HEK293T (cell line): ENCODE data around the gene EXOSC7.

Experiments
- CTCF ChIA-PET: fragments of 350-600 bp; formaldehyde crosslinking; extraction: SDS; loops from one replicate; lab custom pipeline; 2021; ENCODE audit warnings: antibody characterized with exemption, inconsistent platforms; lab: Yijun Ruan, JAX
- POLR2A ChIA-PET: fragments of 350-600 bp; formaldehyde crosslinking; extraction: SDS; loops from one replicate; lab custom pipeline; 2020; ENCODE audit warnings: antibody characterized with exemption, inconsistent platforms; lab: Yijun Ruan, JAX
- DNase-seq: peaks from one replicate; pipeline ENCODE4 v3.0.0; 2012; ENCODE audit warnings: mixed read lengths; ENCODE audit errors: extremely low spot score
- ARNT ChIP-seq: fragments of 450-650 bp; IDR thresholded peaks from 2 replicates; pipeline ENCODE4 v1.6.1; 2017; ENCODE audit warnings: mild to moderate bottlenecking
- BHLHE40 ChIP-seq: fragments of 450-650 bp; IDR thresholded peaks from 2 replicates; pipeline ENCODE4 v1.6.1; 2016; ENCODE audit warnings: mild to moderate bottlenecking, moderate library complexity, borderline replicate concordance
- CTBP1 ChIP-seq: fragments of 450-650 bp; IDR thresholded peaks from 2 replicates; pipeline ENCODE4 v1.6.1; 2016; ENCODE audit warnings: borderline replicate concordance
- ELF4 ChIP-seq: fragments of 450-650 bp; IDR thresholded peaks from 2 replicates; pipeline ENCODE4 v1.6.1; 2017; ENCODE audit warnings: antibody characterized with exemption
- FOXA1 ChIP-seq: fragments of 450-650 bp; IDR thresholded peaks from 2 replicates; pipeline ENCODE4 v1.6.1; 2016; ENCODE audit warnings: mild to moderate bottlenecking
- FOXK2 ChIP-seq: fragments of 450-650 bp; IDR thresholded peaks from 2 replicates; pipeline ENCODE4 v1.6.1; 2016; ENCODE audit warnings: mild to moderate bottlenecking
- FOXM1 ChIP-seq: fragments of 450-650 bp; IDR thresholded peaks from 2 replicates; pipeline ENCODE4 v1.6.1; 2017; ENCODE audit warnings: mild to moderate bottlenecking, borderline replicate concordance
- HDGF ChIP-seq: fragments of 450-650 bp; IDR thresholded peaks from 2 replicates; pipeline ENCODE4 v1.6.1; 2017; ENCODE audit warnings: antibody characterized with exemption, borderline replicate concordance
- L3MBTL2 ChIP-seq: fragments of 450-650 bp; conservative IDR thresholded peaks from 2 replicates; pipeline ENCODE4 v1.6.1; 2016; ENCODE audit warnings: mild to moderate bottlenecking
- LEF1 ChIP-seq: fragments of 450-650 bp; IDR thresholded peaks from 2 replicates; pipeline ENCODE4 v1.6.1; 2017; ENCODE audit warnings: mild to moderate bottlenecking, borderline replicate concordance
- NFRKB ChIP-seq: fragments of 450-650 bp; IDR thresholded peaks from 2 replicates; pipeline ENCODE4 v1.6.1; 2016; ENCODE audit warnings: mild to moderate bottlenecking, moderate library complexity
- SP1 ChIP-seq: fragments of 450-650 bp; IDR thresholded peaks from 2 replicates; pipeline ENCODE4 v1.6.1; 2017
- SUZ12 ChIP-seq: fragments of 450-650 bp; IDR thresholded peaks from 2 replicates; pipeline ENCODE4 v1.6.1; 2016; ENCODE audit warnings: mild to moderate bottlenecking
- TARDBP ChIP-seq: fragments of 450-650 bp; IDR thresholded peaks from 2 replicates; pipeline ENCODE4 v1.6.1; 2016
- ZNF384 ChIP-seq: fragments of 450-650 bp; IDR thresholded peaks from 2 replicates; pipeline ENCODE4 v1.6.1; 2016
- TF ChIP-seq, protein P1 (sequence below): fragments of 450-650 bp; IDR thresholded peaks from 2 replicates; pipeline ENCODE4 v1.6.1; 2016

EXOSC7 gene

DNA sequence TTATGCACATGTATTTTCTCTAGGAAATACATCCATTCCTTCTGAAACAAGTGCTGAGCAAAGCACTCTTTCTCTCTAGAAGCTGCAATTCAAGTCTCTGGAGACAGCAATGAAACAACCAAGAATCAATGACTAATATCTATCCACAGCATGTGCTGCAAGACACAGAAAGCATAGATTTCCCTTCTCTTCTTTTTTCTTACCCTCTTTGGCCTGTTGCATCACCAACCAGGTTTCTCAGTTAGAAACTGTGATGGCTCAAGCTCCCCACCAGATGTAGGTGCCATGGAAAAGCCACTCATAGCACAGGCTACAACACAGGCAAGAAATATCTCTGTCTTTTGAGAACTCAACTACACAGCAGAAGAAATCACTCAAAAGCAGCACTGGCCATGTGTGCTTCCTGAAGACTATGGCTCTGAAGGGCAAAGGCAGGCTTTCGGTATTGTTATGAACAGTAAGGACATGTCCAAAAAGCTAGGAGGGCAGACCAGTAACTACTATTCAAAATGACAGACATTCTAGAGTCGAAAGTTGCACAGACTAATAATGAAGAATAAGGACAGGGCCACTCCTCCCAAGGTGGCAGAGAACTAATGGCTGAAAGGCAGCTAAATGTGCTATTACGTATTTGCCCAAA is 15.5 kb upstream of the EXOSC7 start:
- no peak for TF ChIP-seq L3MBTL2
- no peak for TF ChIP-seq ZNF384
- TF ChIP-seq FOXK2: no peak
- TF ChIP-seq LEF1: no peak
- TF ChIP-seq ELF4: no peak
- TF ChIP-seq, protein P1, sequence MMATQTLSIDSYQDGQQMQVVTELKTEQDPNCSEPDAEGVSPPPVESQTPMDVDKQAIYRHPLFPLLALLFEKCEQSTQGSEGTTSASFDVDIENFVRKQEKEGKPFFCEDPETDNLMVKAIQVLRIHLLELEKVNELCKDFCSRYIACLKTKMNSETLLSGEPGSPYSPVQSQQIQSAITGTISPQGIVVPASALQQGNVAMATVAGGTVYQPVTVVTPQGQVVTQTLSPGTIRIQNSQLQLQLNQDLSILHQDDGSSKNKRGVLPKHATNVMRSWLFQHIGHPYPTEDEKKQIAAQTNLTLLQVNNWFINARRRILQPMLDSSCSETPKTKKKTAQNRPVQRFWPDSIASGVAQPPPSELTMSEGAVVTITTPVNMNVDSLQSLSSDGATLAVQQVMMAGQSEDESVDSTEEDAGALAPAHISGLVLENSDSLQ: no peak
- TF ChIP-seq SP1: no peak
- TF ChIP-seq FOXM1: no peak
- no peak for TF ChIP-seq NFRKB
- no peak for TF ChIP-seq ARNT
- TF ChIP-seq BHLHE40: no peak
- TF ChIP-seq FOXA1: no peak
- no peak for TF ChIP-seq TARDBP
- TF ChIP-seq CTBP1: no peak
- TF ChIP-seq HDGF: no peak
- no peak for TF ChIP-seq SUZ12
- DNase-seq: no peak
- ChIA-PET CTCF (no interaction called here), POLR2A (no interaction called here)

DNA sequence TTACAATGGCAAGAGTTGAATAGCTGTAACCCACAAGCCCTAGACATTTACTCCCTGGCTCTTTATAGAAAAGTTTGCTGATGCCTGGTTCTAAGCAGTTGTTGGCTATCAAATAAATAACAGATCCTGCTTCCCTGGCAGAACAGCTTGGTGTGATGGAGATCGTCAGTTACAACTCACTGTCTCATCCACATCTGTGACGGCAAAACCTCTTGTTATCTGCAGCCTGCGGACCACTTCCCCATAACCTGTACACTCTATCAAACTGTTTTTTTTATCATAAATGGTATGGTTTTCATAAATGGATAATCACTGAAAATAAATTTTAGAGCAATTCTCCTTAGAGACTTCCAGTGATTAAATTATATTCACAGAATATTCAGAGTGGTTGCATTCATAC is 14.2 kb upstream of the EXOSC7 start:
- TF ChIP-seq NFRKB (no peak), LEF1 (no peak), ZNF384 (no peak), L3MBTL2 (no peak), FOXK2 (no peak), FOXM1 (no peak), FOXA1 (no peak), HDGF (no peak), ARNT (no peak), BHLHE40 (no peak), TARDBP (no peak), CTBP1 (no peak), ELF4 (no peak), SP1 (no peak)
- TF ChIP-seq, protein P1: no peak
- ChIA-PET POLR2A (no interaction called here), CTCF (no interaction called here)
- no peak for DNase-seq

DNA sequence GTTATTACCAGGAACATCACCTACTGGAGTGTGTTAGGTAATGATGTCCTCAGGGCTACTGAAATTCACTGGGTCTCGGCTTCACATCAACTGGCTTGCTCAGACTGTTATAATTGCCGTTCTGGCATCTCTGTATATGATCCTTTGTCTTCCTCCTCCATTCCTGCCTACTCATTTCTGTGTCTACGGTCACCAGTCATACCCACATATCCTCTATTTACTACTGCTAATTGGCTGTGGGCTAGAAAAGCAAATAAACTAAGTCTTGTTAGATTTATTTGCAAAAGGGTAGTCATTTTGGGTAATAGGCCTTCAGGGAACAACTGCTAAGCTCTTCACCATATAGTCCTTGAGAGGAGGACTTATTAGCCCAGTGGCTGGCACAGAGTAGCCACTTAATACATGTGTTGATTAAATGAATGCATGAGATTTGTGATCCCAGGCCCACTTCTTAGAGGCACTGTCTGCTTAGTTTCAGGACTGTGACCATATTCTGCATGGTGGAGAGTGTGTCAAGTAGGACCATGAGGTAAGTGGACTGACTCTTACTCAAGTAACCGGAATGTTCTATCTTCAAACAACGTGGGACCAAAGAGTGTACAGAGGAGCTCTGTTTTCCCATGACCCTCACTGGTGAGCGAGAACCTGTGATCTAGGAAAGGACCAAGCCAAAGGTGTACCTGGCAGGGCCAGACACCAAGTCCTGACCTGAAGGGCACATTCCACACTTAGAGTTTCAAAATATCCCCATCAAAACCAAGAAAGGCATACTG is 13.2 kb upstream of the EXOSC7 start:
- ChIA-PET CTCF (no interaction called here), POLR2A (no interaction called here)
- TF ChIP-seq FOXK2 (no peak), TARDBP (no peak), ELF4 (no peak), SUZ12 (no peak), SP1 (no peak), BHLHE40 (no peak), FOXM1 (no peak), ZNF384 (no peak), LEF1 (no peak), FOXA1 (no peak), CTBP1 (no peak)
- TF ChIP-seq, protein P1: no peak
- no peak for DNase-seq

DNA sequence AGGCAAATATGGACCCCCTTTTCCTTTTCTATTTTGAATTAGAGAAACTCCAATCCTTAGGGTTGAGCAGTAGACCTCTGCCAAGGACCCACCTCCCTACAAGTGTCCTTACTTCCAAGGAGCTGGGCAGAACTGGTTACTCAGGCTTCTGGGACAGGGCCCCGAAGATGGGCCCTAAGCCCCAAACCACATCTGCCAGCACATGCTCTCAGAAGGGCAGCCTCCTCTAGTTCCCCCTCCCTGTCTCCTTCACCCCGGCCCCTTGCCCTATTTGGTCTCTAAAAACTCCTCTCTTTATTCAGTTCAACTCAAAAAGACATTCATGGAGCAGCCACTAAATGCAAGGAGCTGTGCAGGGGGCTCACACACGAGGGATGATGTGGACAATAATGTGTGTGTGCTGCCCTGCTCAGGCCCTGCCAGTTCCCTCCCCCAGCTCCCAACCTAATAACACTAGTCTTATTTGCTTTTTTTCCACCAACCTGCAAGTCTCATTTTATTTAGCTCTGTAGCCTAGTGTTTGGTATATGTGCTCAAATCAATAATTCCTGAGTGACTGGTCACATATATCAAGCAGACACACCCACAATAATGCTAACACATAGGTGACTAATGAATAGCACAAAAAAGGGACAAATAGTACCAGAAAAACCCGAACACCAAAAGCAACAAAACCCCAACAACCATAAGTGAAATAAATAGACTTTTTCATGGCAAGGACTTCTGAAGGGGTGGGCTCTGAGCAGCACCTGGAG is 12.3 kb upstream of the EXOSC7 start:
- no peak for TF ChIP-seq SUZ12
- no peak for TF ChIP-seq ZNF384
- no peak for TF ChIP-seq FOXM1
- TF ChIP-seq ARNT: no peak
- TF ChIP-seq HDGF: no peak
- TF ChIP-seq TARDBP: no peak
- TF ChIP-seq FOXK2: no peak
- TF ChIP-seq CTBP1: no peak
- TF ChIP-seq L3MBTL2: no peak
- no peak for TF ChIP-seq ELF4
- TF ChIP-seq LEF1: no peak
- TF ChIP-seq SP1: no peak
- no peak for TF ChIP-seq FOXA1
- TF ChIP-seq BHLHE40: no peak
- TF ChIP-seq, protein P1: no peak
- POLR2A ChIA-PET: no interaction called here
- CTCF ChIA-PET: no interaction called here
- no peak for DNase-seq

DNA sequence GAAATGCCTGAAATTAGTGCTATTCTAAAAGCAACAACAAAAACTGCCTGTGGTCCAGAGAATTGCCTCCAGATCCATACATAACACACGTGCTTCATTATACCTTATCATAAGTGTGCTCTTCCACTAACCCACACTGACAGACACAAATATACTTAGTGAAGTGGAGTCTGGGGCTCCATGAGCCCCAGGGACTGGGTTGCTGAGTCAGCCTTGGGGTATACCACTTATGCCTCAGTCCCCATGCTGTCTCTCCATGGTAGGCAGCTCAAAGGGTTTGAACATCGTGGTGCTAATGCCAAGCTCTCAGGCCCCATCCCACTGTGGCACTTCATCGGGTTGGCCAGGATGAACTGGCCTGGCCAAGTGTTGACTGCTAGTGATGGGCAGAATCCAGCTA is 10.9 kb upstream of the EXOSC7 start:
- POLR2A ChIA-PET: no interaction called here
- no peak for DNase-seq

More for the DNA sequence above, 10.9 kb upstream of the EXOSC7 start:
- no peak for TF ChIP-seq NFRKB
- no peak for TF ChIP-seq TARDBP
- TF ChIP-seq FOXK2: no peak
- TF ChIP-seq BHLHE40: no peak
- TF ChIP-seq SUZ12: no peak
- TF ChIP-seq ELF4: no peak
- CTCF ChIA-PET: no interaction called here
